H9 (cell line): ENCODE results near the gene FRYL. TPM values are rescaled to one million over a fixed set of nuclear protein-coding genes. Genes with fewer than 3 reads are reported as not detected.

ENCODE experiments used
- DNase-seq: peaks from one replicate; pipeline ENCODE4 v3.0.0-alpha.2; 2017
- H2AFZ ChIP-seq: one replicate; pipeline ENCODE4 v1.6.1; 2013; ENCODE audit warnings: mild to moderate bottlenecking, low read length, control low read depth, moderate library complexity
- H2AK5ac ChIP-seq: 2 replicates; pipeline ENCODE4 v1.6.1; 2013; ENCODE audit warnings: low read length, control low read depth, mixed read lengths; ENCODE audit not compliant: insufficient read length
- H2BK120ac ChIP-seq: one replicate; pipeline ENCODE4 v1.6.1; 2013; ENCODE audit warnings: low read depth, mild to moderate bottlenecking, low read length, control low read depth, inconsistent platforms; ENCODE audit not compliant: poor library complexity, severe bottlenecking
- H2BK12ac ChIP-seq: 2 replicates; pipeline ENCODE4 v1.6.1; 2013; ENCODE audit warnings: low read length, control low read depth, mixed read lengths, low read depth; ENCODE audit not compliant: insufficient read length
- H2BK15ac ChIP-seq: 2 replicates; pipeline ENCODE4 v1.6.1; 2013; ENCODE audit warnings: low read depth, low read length, control low read depth
- H2BK20ac ChIP-seq: one replicate; pipeline ENCODE4 v1.6.1; 2013; ENCODE audit warnings: low read depth, mild to moderate bottlenecking, low read length, control low read depth, inconsistent platforms; ENCODE audit not compliant: poor library complexity, severe bottlenecking
- H2BK5ac ChIP-seq: 2 replicates; pipeline ENCODE4 v1.6.1; 2013; ENCODE audit warnings: low read length, control low read depth, mixed read lengths; ENCODE audit not compliant: insufficient read length
- H3K14ac ChIP-seq: 2 replicates; pipeline ENCODE4 v1.6.1; 2013; ENCODE audit warnings: low read length, control low read depth; ENCODE audit not compliant: insufficient read depth
- H3K18ac ChIP-seq: 2 replicates; pipeline ENCODE4 v1.6.1; 2013; ENCODE audit warnings: low read depth, mild to moderate bottlenecking, mixed read lengths, low read length, control low read depth; ENCODE audit not compliant: insufficient read length
- H3K23ac ChIP-seq: 2 replicates; pipeline ENCODE4 v1.6.1; 2013; ENCODE audit warnings: low read length, control low read depth, mixed read lengths, low read depth; ENCODE audit not compliant: insufficient read length
- H3K23me2 ChIP-seq: 2 replicates; pipeline ENCODE4 v1.6.1; 2013; ENCODE audit warnings: low read depth, mild to moderate bottlenecking, mixed read lengths, low read length, control low read depth; ENCODE audit not compliant: insufficient read length, poor library complexity, severe bottlenecking
- H3K27ac ChIP-seq: 2 replicates; pipeline ENCODE4 v1.5.1; 2013; ENCODE audit warnings: low read length, control low read depth, mixed read lengths, low read depth; ENCODE audit not compliant: insufficient read length
- H3K27me3 ChIP-seq: 2 replicates; pipeline ENCODE4 v1.6.1; 2013; ENCODE audit warnings: low read length, control low read depth, inconsistent platforms; ENCODE audit not compliant: insufficient read depth
- H3K4ac ChIP-seq: 2 replicates; pipeline ENCODE4 v1.6.1; 2013; ENCODE audit warnings: low read depth, mild to moderate bottlenecking, control low read depth, inconsistent platforms, low read length, moderate library complexity
- H3K4me1 ChIP-seq: 2 replicates; pipeline ENCODE4 v1.6.1; 2013; ENCODE audit warnings: low read length, control low read depth, inconsistent platforms; ENCODE audit not compliant: insufficient read depth
- H3K4me2 ChIP-seq: 2 replicates; pipeline ENCODE4 v1.6.1; 2013; ENCODE audit warnings: low read length, control low read depth, mixed read lengths; ENCODE audit not compliant: insufficient read length, insufficient read depth
- H3K56ac ChIP-seq: 2 replicates; pipeline ENCODE4 v1.6.1; 2013; ENCODE audit warnings: low read depth, mild to moderate bottlenecking, mixed read lengths, low read length, control low read depth; ENCODE audit not compliant: insufficient read length
- H3K79me1 ChIP-seq: 2 replicates; pipeline ENCODE4 v1.6.1; 2013; ENCODE audit warnings: low read depth, mild to moderate bottlenecking, moderate library complexity, low read length, control low read depth, inconsistent platforms; ENCODE audit not compliant: insufficient read depth, poor library complexity, severe bottlenecking
- H3K79me2 ChIP-seq: 2 replicates; pipeline ENCODE4 v1.6.1; 2013; ENCODE audit warnings: low read length, control low read depth, inconsistent platforms; ENCODE audit not compliant: insufficient read depth
- H3K9ac ChIP-seq: 2 replicates; pipeline ENCODE4 v1.6.1; 2013; ENCODE audit warnings: low read length, control low read depth, mixed read lengths; ENCODE audit not compliant: insufficient read length; ENCODE audit errors: extremely low read depth
- H3K9me3 ChIP-seq: one replicate; pipeline ENCODE4 v1.6.1; 2013; ENCODE audit warnings: low read depth, low read length, inconsistent platforms; ENCODE audit not compliant: control insufficient read depth
- H3T11ph ChIP-seq: one replicate; pipeline ENCODE4 v1.6.1; 2013; ENCODE audit warnings: mild to moderate bottlenecking, low read length, control low read depth, inconsistent platforms
- H4K20me1 ChIP-seq: one replicate; pipeline ENCODE4 v1.6.1; 2013; ENCODE audit not compliant: control insufficient read depth, insufficient read length, insufficient read depth
- H4K5ac ChIP-seq: 2 replicates; pipeline ENCODE4 v1.6.1; 2013; ENCODE audit warnings: low read depth, mild to moderate bottlenecking, mixed read lengths, low read length, control low read depth; ENCODE audit not compliant: insufficient read length
- H4K8ac ChIP-seq: replicated peaks from 2 replicates; pipeline ENCODE4 v1.6.1; 2013; ENCODE audit warnings: low read length, control low read depth, mixed read lengths, low read depth; ENCODE audit not compliant: insufficient read length
- H4K91ac ChIP-seq: 2 replicates; pipeline ENCODE4 v1.6.1; 2013; ENCODE audit warnings: low read depth, mild to moderate bottlenecking, moderate library complexity, mixed read lengths, low read length, control low read depth; ENCODE audit not compliant: insufficient read length
- H3K27ac Mint-ChIP-seq, 3 experiments: 2 replicates in 2 of 3; 3 replicates in 1 of 3; pipeline ENCODE4 v1.8.0; 2020 to 2021; ENCODE audit warnings: mixed read lengths in 3 of 3, mild to moderate bottlenecking in 1 of 3, moderate library complexity in 1 of 3
- H3K27me3 Mint-ChIP-seq: 2 replicates; pipeline ENCODE4 v1.8.0; 2021; ENCODE audit warnings: low read depth, mild to moderate bottlenecking, moderate library complexity, mixed read lengths
- H3K36me3 Mint-ChIP-seq, 3 experiments: 2 replicates in 2 of 3; 3 replicates in 1 of 3; pipeline ENCODE4 v1.8.0; 2020 to 2021; ENCODE audit warnings: low read depth in 3 of 3, mixed read lengths in 3 of 3; ENCODE audit not compliant: insufficient read depth in 1 of 3
- H3K4me1 Mint-ChIP-seq, 2 experiments: 2 replicates each; pipeline ENCODE4 v1.8.0; 2020; ENCODE audit warnings: mixed read lengths in 2 of 2
- H3K4me3 Mint-ChIP-seq, 2 experiments: 2 replicates in 1 of 2; 3 replicates in 1 of 2; pipeline ENCODE4 v1.8.0; 2020 to 2021; ENCODE audit warnings: mild to moderate bottlenecking in 2 of 2, mixed read lengths in 2 of 2, moderate library complexity in 1 of 2
- H3K9me3 Mint-ChIP-seq, 2 experiments: 2 replicates in 1 of 2; 3 replicates in 1 of 2; pipeline ENCODE4 v1.8.0; 2020; ENCODE audit warnings: mild to moderate bottlenecking in 2 of 2, mixed read lengths in 2 of 2, moderate library complexity in 1 of 2
- CTCF ChIP-seq: fragments of 200-600 bp; sonication (generic); conservative IDR thresholded peaks from 3 replicates; pipeline ENCODE4 v1.8.0; 2021; ENCODE audit warnings: antibody characterized with exemption, mild to moderate bottlenecking
- WGBS: extraction: QIAGEN DNeasy Blood & Tissue Kit; methylation state at CpG from one replicate; pipeline ENCODE4 v1.1.7; 2013; ENCODE audit warnings: missing lambda C conversion rate, low lambda C conversion rate, mixed read lengths; ENCODE audit not compliant: insufficient read length; ENCODE audit errors: extremely low coverage; 5-methylcytosine and 5-hydroxymethylcytosine counted together
- total RNA-seq: library from RNA; stranded (reverse); gene quantifications from 2 replicates; pipeline ENCODE4 v1.2.1, GENCODE V29; 2021

Gene FRYL
- total RNA-seq, 1 experiment from 2014 or later, result 31.5 TPM

DNA sequence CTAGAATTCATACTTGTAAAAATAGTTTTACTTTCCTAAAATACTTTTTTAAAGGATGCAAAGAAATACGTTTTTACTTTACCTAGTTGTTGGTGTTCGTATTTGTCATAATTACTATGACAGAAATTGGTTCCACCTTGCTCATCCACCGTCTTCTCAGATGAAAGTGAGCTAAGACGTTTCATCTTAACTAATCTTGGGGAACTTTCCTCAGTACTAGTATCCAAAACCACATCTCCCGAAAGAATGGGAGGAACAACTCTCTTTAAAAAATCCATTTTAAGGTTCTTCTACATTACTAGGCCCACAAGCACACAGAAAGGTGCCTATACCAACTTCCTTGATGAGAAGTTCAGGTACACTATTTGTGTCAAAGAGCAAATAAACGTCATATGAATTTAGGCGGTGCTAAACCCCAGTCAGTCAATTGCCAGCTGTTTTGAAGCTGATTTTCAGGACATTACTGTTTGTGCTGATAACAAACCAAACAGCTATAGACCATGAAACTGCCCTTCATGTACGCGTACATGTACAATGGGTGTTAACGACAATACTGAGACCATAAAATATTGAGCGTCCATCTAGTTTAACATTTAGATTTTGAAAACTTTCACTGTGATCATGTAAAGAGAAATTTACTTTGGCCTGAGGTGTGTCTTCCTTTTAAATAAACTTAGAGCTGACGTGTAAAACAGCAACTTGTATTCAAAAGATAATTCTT lies 99.1 kb downstream of the FRYL start:
- Histone ChIP-seq H3K9ac (no peak overlapping the region), H2BK20ac (no peak overlapping the region), H3K79me1 (peaks cover 4% of the 10 kb centered on the region), H2AFZ (no peak overlapping the region), H3K23me2 (no peaks in the 10 kb centered on the region), H4K91ac (no peak overlapping the region), H3K56ac (no peak overlapping the region), H3K27me3 (no peaks in the 10 kb centered on the region), H4K20me1 (no peaks in the 10 kb centered on the region), H3K4me2 (no peak overlapping the region), H2AK5ac (no peak overlapping the region), H3K4me1 (no peaks in the 10 kb centered on the region), H4K5ac (no peak overlapping the region), H2BK5ac (no peak overlapping the region), H2BK15ac (no peak overlapping the region), H2BK120ac (no peak overlapping the region), H3K4ac (no peak overlapping the region), H3T11ph (no peak overlapping the region), H3K27ac (no peak overlapping the region), H3K14ac (no peak overlapping the region), H3K79me2 (peaks cover 3% of the 10 kb centered on the region; the same call in 1 of the 2 replicates), H3K23ac (no peak overlapping the region), H2BK12ac (no peak overlapping the region), H3K18ac (no peak overlapping the region), H3K9me3 (no peaks in the 10 kb centered on the region), H4K8ac (no peak overlapping the region)
- Mint-ChIP-seq H3K4me3 (no peak overlapping the region), H3K27me3 (no peaks in the 10 kb centered on the region), H3K9me3 (peaks cover 0 to 2% of the 10 kb centered on the region in 2 experiments; a peak in 3 of 5 replicates), H3K36me3 (peaks cover 3 to 11% (median 6%) of the 10 kb centered on the region in 3 experiments), H3K27ac (peak overlapping the region in 1 of 3 experiments; percentile 68; a peak in 2 of 7 replicates), H3K4me1 (no peaks in the 10 kb centered on the region)
- no CpG with 5 or more reads among the region's 12 CpGs for WGBS
- no peak for TF ChIP-seq CTCF
- no peak for DNase-seq
